AG09309 (cell line): ENCODE data around the gene SMNDC1.

Experiments
- DNase-seq: peaks from one replicate; pipeline ENCODE4 v3.0.0-alpha.2; 2010; ENCODE audit warnings: low read depth
- H3K4me3 ChIP-seq: 2 replicates; pipeline ENCODE4 v1.5.1; 2011; ENCODE audit warnings: mild to moderate bottlenecking, low read depth, low read length, moderate library complexity; ENCODE audit not compliant: control insufficient read depth
- CTCF ChIP-seq: IDR thresholded peaks from 2 replicates; pipeline ENCODE4 v1.5.1; 2011; ENCODE audit warnings: mild to moderate bottlenecking, low read depth, low read length, inconsistent platforms; ENCODE audit not compliant: insufficient read depth, control insufficient read depth; ENCODE audit errors: missing control alignments

SMNDC1 gene

GRCh38 chr10:110321869-110322620 lies 17.3 kb upstream of the SMNDC1 start:
- DNase-seq = no peak
- no peak for TF ChIP-seq CTCF
- H3K4me3 ChIP-seq = no peak overlapping the region

- no peak for TF ChIP-seq CTCF
- no peak for DNase-seq
- H3K4me3 ChIP-seq = no peak overlapping the region
Observed at GRCh38 chr10:110317866-110318850, 13.4 kb upstream of the SMNDC1 start.

- TF ChIP-seq CTCF = no peak
- no peak for DNase-seq
- no peak overlapping the region for H3K4me3 ChIP-seq
Observed at GRCh38 chr10:110313674-110314073, 9.0 kb upstream of the SMNDC1 start.

GRCh38 chr10:110312206-110312605 lies 7.5 kb upstream of the SMNDC1 start:
- no peak for DNase-seq
- no peak overlapping the region for H3K4me3 ChIP-seq
- TF ChIP-seq CTCF = no peak

- no peak for DNase-seq
- H3K4me3 ChIP-seq = no peak overlapping the region
- TF ChIP-seq CTCF = peak; percentile 68
Observed at GRCh38 chr10:110311357-110311949, 6.7 kb upstream of the SMNDC1 start.

- DNase-seq = no peak
- no peak overlapping the region for H3K4me3 ChIP-seq
- TF ChIP-seq CTCF = no peak
Observed at GRCh38 chr10:110310741-110311140, 6.0 kb upstream of the SMNDC1 start.
